NCI-H510A (cell line): Measurements from ENCODE around the gene USF3.

Source experiments
- DNase-seq: peaks from one replicate; lab custom pipeline; 2025; lab: John Stamatoyannopoulos, UW

The USF3 gene, protein sequence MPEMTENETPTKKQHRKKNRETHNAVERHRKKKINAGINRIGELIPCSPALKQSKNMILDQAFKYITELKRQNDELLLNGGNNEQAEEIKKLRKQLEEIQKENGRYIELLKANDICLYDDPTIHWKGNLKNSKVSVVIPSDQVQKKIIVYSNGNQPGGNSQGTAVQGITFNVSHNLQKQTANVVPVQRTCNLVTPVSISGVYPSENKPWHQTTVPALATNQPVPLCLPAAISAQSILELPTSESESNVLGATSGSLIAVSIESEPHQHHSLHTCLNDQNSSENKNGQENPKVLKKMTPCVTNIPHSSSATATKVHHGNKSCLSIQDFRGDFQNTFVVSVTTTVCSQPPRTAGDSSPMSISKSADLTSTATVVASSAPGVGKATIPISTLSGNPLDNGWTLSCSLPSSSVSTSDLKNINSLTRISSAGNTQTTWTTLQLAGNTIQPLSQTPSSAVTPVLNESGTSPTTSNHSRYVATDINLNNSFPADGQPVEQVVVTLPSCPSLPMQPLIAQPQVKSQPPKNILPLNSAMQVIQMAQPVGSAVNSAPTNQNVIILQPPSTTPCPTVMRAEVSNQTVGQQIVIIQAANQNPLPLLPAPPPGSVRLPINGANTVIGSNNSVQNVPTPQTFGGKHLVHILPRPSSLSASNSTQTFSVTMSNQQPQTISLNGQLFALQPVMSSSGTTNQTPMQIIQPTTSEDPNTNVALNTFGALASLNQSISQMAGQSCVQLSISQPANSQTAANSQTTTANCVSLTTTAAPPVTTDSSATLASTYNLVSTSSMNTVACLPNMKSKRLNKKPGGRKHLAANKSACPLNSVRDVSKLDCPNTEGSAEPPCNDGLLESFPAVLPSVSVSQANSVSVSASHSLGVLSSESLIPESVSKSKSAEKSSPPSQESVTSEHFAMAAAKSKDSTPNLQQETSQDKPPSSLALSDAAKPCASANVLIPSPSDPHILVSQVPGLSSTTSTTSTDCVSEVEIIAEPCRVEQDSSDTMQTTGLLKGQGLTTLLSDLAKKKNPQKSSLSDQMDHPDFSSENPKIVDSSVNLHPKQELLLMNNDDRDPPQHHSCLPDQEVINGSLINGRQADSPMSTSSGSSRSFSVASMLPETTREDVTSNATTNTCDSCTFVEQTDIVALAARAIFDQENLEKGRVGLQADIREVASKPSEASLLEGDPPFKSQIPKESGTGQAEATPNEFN (N-terminal part only)

DNA sequence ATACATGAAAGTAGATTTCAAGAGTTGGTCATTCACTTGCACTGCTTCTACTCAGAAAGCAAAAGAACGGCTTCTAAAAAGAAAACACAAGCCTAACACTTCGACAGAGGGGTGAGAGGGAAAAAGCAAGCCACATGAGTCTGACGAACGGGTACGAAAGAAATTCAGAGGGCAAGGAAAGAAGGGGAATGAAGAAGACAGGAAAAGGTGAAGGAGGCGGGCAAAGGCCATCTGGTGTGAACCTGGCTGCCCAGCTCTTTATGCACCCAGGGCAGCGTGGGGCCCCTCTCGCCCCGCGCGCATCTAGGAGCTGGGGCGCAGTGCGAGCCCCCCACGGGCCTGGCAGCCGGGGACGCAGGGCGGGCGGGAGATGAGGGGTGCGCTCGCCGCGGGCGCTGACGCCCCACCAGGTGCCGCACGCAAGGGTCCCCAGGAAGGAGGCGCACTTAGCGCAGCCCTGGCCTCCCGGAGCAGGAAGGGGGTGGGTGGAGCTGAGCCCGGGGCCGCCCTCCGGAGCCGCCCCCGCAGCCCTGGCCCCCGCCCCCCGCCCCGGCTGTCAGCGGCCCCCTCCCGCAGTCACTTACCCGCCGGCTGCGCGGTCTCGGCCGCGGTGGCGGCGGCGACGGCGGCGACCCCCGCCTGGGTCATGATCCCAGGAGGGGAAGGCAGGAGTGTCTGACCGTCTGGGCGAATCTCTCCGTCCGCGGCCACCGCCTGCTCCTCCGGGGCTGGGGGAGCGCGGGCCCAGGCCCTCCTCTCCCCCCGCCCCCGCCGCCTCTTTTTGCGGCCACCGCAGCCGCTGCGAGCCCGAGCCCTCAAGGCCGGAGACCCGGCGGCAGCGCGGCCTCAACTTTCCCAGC lies at the start of gene USF3:
TSS of gene USF3 (minus strand) at position 857 of the 860 bp plus-strand sequence. CDS start 21,764 bp downstream, outside the sequence.
- DNase-seq = no peak

DNA sequence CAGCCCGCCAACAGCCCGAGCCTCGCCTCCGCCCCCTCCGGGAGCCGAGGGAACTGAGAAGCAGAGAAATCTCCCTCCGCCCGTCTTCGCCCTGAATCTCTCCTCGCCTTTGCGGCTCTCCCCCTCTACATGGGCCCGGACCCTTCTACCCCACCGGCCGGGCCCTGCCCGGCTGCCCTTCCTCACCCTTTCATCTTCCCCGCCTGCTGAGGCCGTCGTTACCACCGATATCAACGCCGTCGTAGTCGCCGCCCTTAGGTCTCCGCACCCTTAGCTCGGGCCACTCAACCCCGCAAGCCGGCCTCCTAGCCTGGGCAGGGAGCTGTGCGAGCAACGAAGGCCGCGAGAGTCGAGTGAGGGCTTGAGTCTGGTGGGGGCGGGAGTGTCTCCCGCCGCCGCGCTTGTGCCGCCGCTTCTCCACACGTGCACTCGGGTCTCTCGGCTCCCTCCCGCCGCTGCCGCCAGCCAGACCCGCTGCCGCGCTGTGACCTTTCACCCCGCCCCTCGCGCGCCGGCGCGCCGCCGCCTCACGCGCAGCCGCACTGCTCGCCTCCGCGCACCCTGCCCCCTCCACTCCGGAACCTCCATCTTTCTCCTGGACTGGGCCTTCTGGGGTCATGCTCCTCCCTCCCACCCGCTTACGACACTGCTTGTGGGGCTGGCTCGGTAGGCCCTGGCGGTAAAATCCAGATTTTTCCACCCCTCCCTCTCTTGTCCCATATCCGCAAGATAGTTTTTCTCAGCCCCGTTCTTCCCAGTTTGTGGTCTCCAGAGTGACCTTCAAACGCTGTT lies 49.5 kb upstream of the USF3 start, which contains the start of gene NAA50:
TSS of gene NAA50 (minus strand) at position 494 of the 792 bp plus-strand sequence. CDS start at position 194, 300 bp downstream.
- peak; percentile 64 for DNase-seq

DNA sequence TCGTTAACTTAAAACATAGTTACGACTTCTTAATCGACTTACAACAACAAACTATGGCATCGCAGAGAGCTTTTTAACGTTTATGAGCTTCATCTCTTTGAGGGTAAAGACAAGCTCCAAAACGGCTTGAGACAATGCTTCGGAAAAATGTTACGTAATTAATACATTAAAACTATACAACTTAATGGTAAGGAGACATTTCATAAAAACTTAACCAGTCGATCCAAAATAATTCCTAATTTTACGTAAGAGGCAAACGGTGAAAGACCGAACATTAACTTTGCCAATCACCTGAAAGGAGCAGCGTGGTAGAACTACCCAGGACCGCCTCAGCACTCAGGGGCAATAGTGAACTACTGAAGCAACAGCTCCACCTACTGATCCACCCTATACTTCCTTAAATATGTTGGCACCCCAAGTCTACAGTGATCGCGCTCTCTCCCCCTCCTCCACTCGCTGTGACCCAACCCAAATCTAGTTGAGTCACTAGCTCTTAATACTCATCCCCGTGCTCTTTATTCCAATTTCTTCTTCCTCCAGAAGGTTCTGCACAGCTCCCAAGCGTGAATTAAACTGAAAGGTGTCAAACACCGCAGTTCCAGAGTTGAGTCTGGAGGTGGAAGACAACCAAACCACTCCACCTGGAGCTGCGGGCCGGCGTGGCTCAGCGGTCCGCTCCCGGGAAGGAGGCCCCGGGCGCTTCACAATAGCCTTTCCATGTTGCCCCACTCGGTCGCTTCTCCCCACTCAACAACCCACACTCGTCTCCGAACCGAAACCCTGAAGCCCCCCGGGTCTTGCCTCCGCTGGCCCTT lies 48.7 kb upstream of the USF3 start:
- DNase-seq = peak; percentile 5

DNA sequence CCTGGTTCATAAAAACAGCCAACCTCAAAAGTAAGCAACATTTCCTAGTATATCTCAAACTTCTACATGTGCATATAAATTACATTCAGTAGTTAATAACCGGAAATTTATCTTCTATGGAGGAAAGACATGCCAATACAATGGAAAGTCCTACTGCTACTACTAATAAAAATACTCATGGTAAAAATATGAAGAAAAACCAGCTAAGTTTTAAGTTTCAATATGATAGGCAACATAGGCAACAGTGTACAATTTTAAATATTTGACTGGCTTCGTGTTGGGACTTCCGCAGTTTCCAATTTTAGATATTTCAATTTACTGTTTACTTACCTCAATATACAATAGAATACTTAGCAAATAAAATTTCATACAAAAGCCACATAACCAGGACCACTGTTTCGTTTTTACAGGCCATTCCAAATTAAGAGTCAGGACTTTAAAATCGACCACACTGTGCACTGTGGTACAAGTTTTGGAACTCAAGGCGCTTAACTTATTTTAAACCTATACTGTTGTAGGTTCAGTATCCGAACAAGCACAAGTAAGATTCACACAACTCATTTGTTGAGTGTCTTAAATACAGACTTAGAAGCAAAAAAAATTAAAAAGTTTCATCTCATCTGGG lies 46.7 kb upstream of the USF3 start:
- DNase-seq = no peak

DNA sequence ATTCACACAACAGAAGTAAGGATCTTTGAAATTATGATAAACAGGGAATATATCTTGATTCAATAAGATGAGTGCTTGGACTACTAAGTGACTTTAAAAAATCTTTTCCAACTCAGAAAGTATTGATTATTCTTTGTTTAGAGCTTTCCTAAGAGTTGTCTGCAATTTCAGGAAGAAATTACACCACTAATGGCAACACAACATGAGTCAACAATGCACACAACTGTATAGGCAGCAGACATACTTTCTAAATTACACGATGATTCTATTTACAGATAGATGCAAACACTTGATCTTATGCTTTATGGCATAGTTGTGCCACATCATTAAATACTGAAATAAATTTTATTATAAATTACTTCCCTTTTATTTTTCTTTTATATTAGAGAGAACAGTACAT lies 45.2 kb upstream of the USF3 start:
- no peak for DNase-seq

DNA sequence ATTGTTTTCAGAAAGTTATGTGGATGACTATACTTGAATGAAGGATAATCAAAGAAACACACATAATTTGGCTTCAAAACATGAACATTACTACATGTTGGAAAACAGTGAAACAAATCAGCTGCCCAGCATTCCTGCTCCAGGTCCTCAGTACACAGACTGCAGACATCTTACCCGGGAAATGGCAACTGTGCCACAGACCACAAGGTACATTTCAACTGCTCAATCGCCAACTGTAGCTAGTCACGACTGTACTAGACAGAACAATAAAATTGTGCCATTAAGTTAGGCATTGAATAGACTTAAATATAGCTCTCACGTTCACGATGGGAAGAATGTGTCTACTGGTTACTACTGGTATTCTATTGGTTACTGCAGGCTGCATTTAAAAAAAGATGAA lies 44.6 kb upstream of the USF3 start:
- no peak for DNase-seq

DNA sequence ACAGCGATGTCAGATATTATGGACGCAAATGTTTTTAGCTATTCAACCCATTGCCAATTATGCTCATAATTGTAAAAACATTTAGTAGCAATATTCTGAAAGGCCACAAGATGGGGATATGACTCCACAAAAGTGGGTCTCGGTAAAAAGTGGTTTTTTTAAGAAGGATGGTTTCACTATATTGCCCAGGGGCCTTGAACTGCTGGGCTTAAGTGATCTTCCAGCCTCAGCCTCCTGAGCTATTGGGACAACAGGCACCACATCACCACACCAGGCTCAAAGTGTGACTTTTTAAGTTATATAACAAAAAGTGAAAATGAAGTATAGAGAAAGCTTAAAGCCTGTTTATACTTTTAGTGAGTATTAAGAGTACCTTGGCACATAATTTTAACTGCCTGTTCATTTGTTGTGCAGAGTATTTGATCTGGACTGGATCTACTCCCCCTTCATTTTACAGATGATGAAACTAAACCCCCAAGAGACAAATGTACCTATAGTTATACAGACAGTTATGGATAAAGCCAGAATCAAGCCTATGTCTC lies 40.2 kb upstream of the USF3 start:
- no peak for DNase-seq

DNA sequence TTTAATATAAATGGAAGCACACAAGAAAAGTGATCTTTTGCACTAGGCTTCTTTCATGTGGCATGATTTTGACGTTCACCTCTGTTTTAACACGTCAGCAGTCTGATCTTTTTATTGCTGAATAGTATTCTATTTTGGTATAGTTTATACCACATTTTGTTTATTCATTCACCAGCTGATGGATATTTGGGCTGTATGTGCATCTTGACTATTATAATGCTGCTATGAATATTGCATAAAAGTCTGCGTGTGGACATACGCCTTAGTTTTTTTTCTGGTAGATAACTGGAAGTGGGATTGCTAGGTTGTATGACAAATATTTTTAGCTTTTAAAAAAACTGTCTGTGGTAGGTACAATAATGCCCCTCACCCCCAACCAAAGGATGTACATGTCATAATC lies 35.3 kb upstream of the USF3 start:
- DNase-seq = no peak

DNA sequence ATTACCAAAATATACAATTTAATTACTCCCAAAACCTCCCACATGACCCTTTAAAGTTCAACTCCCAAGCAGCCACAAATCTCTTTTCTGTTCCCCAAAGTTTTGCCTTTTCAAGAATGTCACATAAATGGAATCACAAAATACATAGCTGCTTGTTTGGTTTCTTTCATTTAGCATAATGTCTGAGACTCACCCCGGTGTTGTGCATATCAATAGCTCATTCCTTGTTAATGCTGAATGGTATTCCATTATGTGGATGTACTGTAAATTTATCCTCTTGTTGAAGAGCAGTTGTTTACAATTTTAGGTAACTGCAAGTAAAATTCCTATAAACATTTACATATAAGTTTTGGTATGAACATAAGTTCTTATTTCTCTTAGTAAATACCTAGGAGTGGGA lies 34.1 kb upstream of the USF3 start:
- DNase-seq = no peak

DNA sequence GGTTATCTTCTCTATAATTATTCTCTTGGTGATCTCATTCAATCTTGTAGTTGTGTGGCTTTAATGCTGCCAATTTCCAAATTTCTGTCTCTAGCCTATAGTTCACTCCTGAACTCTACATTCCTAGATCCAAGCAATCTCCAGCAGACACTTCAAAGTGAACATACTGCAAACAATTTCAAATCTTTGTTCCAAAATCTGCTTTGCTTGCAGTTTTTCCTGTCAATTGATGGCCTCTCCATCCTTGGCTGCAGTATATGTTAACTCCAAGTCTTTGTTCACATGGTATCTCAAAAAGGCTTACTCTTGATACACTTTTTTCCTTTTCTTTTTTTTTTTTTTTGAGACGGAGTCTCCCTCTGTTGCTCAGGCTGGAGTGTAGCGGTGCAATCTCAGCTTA lies 32.2 kb upstream of the USF3 start:
- no peak for DNase-seq

DNA sequence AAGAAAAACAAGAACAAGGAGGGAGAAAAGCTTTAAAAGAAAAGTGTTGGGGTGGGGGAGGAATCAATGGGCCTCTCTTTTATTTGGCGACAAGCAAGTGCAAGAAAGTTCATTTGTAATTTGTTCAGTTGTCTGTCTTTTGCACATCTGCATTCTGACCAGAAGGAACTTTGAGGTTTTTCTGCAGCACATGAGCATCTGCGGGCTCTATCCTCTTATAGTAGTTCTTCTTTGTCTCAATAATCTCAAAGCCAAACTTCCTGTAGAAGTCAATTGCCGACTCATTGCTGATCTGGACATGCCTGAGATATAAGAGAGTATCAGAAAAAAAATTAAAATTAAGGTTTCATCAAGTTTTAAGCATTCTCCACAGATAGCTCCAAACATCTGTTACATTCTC lies 25.2 kb upstream of the USF3 start:
- DNase-seq = no peak

DNA sequence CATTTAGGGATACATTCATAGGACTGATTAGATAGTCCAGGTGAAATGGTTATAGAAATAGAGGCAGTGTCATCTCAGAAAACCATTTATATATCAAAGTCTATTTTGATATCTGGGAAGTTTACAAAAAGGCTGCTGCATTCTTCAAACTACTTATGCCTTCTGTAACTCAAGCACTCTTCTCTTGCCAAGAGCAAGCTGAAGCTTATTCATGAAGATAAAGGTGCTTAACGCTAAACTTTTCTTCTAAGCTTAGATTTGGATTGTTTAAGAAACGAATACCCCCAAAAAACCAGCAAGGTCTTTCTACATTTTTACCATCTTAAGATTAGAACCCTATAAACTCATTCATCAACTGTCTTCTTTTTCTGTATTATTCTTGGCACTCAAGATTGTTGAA lies 23.3 kb upstream of the USF3 start:
- DNase-seq = no peak

DNA sequence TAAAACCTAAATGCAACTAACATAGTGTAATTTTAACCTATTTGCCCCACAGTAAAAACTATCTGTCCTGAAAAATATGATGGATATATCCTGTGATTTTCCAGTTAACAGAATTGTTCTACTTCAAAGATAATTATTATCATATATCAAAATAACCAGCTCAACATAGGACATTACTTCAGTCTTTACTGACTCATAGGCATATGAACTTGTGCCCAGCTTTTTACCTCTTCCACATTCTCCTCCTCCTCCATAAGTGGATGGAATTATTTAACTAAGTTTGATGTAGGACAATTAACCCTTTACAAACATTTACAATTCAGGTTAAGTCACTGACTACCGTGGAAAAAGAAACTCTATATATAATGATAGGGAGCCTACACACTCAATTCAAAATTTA lies 22.9 kb upstream of the USF3 start:
- no peak for DNase-seq

DNA sequence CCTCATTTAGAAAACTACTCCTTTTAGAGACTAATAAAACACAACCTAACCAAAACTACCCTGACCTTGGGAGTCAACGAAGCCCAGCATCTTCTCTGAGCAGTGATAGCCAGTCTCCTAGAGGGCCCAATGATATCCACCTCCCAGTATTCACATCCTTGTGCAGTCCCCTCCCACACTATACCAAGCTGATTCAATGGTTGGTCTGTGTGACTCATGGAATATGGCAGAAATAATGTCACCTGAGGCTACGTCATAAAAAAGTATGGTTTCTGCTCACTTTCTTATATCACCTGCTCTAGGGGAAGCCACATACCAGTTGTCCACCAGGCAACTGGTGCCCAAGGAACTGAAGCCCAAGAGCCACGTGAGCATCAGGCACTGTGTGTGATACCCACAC lies 21.4 kb upstream of the USF3 start:
- DNase-seq = no peak

DNA sequence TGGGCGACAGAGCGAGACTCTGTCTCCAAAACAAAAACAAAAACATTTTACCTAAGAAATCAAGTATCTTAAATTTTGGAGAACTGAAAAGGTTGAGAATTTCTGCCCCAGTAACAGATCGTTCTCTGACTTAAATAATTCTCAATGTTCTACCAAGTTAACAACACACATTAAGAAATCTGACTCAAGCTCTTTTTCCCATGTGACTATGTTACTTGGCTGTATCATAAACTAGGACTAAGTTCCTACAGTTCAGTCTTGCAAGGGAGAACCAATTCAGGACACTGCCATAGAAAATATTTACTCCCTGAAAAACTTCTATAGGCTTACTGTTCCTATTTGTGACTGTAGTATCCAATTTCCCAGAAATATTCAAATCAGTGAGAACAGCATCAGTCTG lies 20.9 kb upstream of the USF3 start:
- no peak for DNase-seq

DNA sequence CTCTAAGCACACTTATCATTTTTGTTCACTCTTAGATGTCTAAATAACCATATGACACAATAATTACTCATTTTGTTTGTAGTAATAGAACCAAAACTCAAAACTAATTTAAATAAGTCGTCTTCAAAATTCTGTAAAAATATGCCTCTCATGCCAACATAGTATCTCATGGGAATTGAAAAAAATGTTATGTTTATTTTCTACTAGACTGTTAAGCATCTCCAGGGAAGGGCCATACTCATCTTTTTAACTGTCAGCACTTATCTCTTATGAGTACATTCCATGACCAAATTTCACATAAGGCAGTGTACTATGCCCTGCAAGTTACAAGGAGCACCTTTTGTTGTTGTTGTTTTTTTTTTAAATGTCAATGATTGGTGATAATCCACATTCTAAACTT lies 18.3 kb upstream of the USF3 start:
- DNase-seq = no peak

DNA sequence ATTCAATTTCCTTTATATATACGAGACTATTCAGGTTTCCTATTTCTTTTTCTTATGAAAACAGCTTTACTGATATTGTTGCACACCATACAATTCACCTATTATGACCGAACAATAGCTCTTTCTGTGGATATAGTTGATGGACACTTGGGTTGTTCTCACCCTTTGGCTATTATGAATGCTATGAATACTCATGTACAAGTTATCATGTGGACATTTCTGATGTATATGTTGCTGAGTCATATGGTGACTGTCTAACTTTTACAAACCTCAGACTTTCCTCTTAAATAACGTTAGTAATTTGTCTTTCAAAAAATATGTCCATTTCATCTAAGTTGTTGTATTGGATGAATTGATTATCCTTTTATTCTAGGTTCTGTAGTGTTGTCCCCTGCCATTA lies 15.7 kb upstream of the USF3 start:
- no peak for DNase-seq

DNA sequence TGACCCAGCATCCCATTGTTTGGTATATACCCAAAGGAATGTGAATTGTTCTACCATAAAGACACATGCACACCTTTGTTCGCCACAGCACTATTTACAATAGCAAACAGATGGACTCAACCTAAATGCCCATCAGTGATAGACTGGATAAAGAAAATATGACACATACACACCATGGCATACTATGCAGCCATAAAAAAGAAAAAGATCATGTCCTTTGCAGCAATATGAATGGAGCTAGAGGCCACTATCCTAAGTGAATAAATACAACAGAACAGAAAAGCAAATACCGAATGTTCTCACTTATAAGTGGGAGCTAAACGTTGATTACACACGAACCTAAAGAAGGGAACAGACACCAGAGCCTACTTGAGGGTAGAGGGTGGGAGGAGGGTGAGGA lies 11.4 kb upstream of the USF3 start:
- no peak for DNase-seq

DNA sequence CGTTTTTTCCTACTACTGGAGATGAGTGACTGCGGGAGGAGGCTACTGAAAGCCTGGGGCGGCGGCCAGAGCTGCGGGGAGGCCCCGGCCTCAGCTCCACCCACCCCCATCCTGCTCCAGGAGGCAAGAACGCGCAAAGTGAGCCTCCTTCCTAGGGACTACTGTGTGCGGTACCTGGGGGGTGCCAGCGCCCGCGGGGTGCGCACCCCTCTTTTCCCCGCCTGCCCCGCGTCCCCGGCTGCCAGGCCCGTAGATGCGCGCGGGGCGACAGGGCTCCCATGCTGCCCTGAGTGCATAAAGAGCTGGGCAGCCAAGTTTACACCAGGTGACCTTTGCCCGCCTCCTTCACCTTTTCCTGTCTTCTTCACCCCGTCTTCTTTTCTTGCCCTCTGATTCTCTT lies 2.5 kb upstream of the USF3 start:
- no peak for DNase-seq
